HG03460 (cell line): Measurements from ENCODE around the gene PEAK1.

Experiments used
- ATAC-seq: cut with Tn5 transposase; IDR thresholded peaks from one replicate; pipeline ENCODE4 v1.9.1; 2021; ENCODE audit not compliant: unreplicated experiment

PEAK1 gene, protein sequence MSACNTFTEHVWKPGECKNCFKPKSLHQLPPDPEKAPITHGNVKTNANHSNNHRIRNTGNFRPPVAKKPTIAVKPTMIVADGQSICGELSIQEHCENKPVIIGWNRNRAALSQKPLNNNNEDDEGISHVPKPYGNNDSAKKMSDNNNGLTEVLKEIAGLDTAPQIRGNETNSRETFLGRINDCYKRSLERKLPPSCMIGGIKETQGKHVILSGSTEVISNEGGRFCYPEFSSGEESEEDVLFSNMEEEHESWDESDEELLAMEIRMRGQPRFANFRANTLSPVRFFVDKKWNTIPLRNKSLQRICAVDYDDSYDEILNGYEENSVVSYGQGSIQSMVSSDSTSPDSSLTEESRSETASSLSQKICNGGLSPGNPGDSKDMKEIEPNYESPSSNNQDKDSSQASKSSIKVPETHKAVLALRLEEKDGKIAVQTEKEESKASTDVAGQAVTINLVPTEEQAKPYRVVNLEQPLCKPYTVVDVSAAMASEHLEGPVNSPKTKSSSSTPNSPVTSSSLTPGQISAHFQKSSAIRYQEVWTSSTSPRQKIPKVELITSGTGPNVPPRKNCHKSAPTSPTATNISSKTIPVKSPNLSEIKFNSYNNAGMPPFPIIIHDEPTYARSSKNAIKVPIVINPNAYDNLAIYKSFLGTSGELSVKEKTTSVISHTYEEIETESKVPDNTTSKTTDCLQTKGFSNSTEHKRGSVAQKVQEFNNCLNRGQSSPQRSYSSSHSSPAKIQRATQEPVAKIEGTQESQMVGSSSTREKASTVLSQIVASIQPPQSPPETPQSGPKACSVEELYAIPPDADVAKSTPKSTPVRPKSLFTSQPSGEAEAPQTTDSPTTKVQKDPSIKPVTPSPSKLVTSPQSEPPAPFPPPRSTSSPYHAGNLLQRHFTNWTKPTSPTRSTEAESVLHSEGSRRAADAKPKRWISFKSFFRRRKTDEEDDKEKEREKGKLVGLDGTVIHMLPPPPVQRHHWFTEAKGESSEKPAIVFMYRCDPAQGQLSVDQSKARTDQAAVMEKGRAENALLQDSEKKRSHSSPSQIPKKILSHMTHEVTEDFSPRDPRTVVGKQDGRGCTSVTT (N-terminal part only)

GRCh38 chr15:77419836-77420609 is at the start of gene PEAK1:
TSS of gene PEAK1 (minus strand) at chr15:77420104. CDS start at chr15:77181926, 238,178 bp downstream.
- ATAC-seq: peak; percentile 90

- ATAC-seq: no peak
Observed at GRCh38 chr15:77468896-77469295, 49.0 kb upstream of the PEAK1 start.

- ATAC-seq: no peak
Observed at GRCh38 chr15:77466521-77466920, 46.6 kb upstream of the PEAK1 start.

- no peak for ATAC-seq
Observed at GRCh38 chr15:77464129-77464865, 44.4 kb upstream of the PEAK1 start.

- ATAC-seq: no peak
Observed at GRCh38 chr15:77461486-77461885, 41.6 kb upstream of the PEAK1 start.

DNA sequence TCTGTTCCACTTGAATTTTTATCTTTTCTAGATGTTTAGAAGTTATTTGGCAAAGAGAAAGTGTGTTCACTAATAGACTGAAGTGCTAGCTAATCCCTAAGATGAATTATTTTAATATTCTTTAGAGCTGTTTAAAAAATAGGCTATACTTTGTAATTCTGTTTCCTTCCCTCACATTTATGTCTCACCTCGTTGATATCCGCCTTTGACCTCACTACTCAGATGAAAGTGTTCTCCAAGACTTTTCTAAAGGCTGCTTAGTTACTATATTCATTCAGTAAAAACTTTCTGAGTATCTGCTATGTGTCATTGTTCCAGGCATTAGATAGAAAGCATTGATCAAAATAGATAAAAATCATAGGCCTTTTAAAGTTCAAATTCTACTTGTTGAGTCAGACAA is 39.1 kb upstream of the PEAK1 start:
- no peak for ATAC-seq

GRCh38 chr15:77457905-77458265 is 38.0 kb upstream of the PEAK1 start:
- no peak for ATAC-seq

- ATAC-seq: no peak
Observed at GRCh38 chr15:77457191-77457904, 37.4 kb upstream of the PEAK1 start.

- ATAC-seq: no peak
Observed at GRCh38 chr15:77456746-77457145, 36.8 kb upstream of the PEAK1 start.

DNA sequence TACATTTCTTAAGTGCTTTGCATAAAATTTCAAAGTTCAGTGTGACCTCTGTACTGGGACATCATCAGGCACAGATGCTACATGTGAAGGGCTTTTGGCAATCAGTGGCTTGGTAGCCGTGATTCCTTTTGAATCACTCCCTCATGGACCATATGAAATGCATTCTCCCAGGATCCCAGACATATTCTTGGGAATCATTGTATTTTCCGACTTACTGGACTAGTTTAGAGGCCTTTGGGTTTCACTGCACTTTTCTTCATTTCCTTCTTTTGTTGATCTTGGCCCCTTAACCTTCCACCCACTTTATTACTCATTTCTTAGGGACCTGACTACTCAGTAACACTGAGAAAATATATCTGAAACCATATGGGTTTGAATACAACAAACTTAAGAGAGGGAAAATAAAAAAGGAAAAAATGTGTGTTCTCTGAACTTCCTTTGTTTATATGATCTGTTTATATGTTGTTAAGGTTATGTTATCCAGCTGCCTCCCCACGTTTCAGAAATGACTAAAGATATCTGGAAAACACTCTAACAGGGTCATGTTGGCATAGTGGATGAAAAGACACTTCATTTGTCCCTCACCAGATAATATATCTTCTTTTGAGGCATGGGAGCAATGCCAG is 35.9 kb upstream of the PEAK1 start:
- ATAC-seq: no peak

- no peak for ATAC-seq
Observed at GRCh38 chr15:77454951-77455350, 35.0 kb upstream of the PEAK1 start.

GRCh38 chr15:77454265-77454664 is 34.4 kb upstream of the PEAK1 start:
- no peak for ATAC-seq

DNA sequence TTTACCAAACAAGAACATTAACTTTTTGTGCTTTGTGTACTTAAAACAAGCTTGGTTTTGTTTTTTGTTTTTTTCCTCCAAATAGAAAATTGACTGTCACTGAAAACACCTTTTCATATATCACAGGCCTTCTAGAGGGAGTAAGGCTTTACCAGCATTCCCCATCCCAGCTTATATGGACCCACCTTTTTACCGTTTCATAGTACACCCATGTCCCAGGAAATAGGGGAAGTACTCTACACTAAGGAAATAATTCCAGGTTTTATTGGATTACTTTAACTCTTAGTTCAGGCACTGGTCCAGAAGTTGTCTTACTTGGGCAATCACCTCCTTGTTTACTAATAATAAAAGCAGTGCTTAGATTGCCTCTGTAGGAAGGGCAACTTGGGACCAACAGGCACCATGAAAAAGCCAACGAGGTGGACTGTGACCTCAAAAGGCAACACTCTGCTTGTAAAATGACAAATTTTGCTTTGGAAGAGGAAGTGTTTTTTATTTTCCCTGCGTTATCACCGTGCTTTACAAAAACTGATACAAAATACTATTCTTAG is 27.0 kb upstream of the PEAK1 start:
- ATAC-seq: no peak

- ATAC-seq: peak; percentile 72
Observed at GRCh38 chr15:77440378-77440999, 20.6 kb upstream of the PEAK1 start.

DNA sequence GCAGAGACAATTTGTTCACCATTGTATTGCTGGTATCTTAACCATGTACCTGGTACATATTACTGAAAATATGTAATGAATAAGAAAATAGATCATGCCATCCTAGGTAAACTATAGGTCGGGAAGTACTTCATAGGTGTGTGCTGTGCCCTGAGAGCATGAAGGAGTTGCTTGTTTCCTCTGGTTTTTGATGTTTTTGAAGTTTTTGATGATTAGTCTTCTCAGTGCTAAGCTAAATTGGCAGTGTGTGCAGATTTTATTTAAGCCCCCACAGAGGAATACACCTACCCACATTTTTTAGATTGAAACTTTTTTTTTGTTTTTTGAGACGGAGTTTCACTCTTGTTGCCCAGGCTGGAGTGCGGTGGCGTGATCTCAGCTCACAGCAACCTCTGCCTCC is 17.4 kb upstream of the PEAK1 start:
- ATAC-seq: no peak

- no peak for ATAC-seq
Observed at GRCh38 chr15:77436822-77437221, 16.9 kb upstream of the PEAK1 start.

DNA sequence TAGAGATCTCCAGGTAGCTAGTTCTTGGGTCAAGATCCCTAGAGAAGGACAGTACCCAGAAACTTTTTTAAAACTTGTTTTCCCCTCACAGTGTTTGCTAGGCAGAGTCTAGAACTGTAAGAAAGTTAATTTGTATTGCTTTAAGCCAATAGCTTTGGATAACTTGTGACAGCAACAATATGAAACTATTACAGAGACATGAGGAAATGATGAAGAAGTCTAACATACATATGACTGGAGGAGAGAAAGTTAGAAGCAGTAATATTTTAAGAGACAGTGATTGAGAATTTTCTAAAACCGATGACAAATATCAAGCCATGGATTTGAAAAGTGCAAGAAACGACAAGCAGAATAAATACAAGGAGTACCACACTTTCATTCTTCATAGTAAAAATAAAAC is 10.7 kb upstream of the PEAK1 start:
- ATAC-seq: no peak

GRCh38 chr15:77430213-77430612 is 10.3 kb upstream of the PEAK1 start:
- ATAC-seq: no peak
